WTC11 (cell line): Measurements from ENCODE around the gene C5orf58.

Experiments
- ATF2 ChIP-seq: sonication (generic); formaldehyde crosslinking; IDR thresholded peaks from 2 replicates; pipeline ENCODE4 v1.8.1; 2022; ENCODE audit warnings: low read depth, missing genetic modification reagents, borderline replicate concordance
- ATF3 ChIP-seq: sonication (generic); formaldehyde crosslinking; conservative IDR thresholded peaks from 2 replicates; pipeline ENCODE4 v1.8.1; 2022; ENCODE audit warnings: mild to moderate bottlenecking, missing genetic modification reagents
- CREM ChIP-seq: sonication (generic); formaldehyde crosslinking; IDR thresholded peaks from 2 replicates; pipeline ENCODE4 v1.8.1; 2022; ENCODE audit warnings: mild to moderate bottlenecking, missing genetic modification reagents, moderate library complexity
- CTCF ChIP-seq: fragments of 200-600 bp; IDR thresholded peaks from 2 replicates; pipeline ENCODE4 v1.8.0; 2022; ENCODE audit warnings: antibody characterized with exemption
- ESRRA ChIP-seq: sonication (generic); formaldehyde crosslinking; IDR thresholded peaks from 2 replicates; pipeline ENCODE4 v1.8.1; 2022; ENCODE audit warnings: mild to moderate bottlenecking, missing genetic modification reagents, borderline replicate concordance
- HMGXB4 ChIP-seq: sonication (generic); formaldehyde crosslinking; IDR thresholded peaks from 2 replicates; pipeline ENCODE4 v1.8.1; 2023; ENCODE audit warnings: mild to moderate bottlenecking, moderate library complexity, missing genetic modification reagents
- KAT7 ChIP-seq: sonication (generic); formaldehyde crosslinking; IDR thresholded peaks from 2 replicates; pipeline ENCODE4 v1.8.1; 2023; ENCODE audit warnings: missing genetic modification reagents, mild to moderate bottlenecking, borderline replicate concordance
- NR3C1 ChIP-seq: sonication (generic); formaldehyde crosslinking; conservative IDR thresholded peaks from 2 replicates; pipeline ENCODE4 v1.8.1; 2023; ENCODE audit warnings: low read depth, mild to moderate bottlenecking, missing genetic modification reagents
- RELA ChIP-seq: sonication (generic); formaldehyde crosslinking; IDR thresholded peaks from 2 replicates; pipeline ENCODE4 v1.8.1; 2022; ENCODE audit warnings: missing genetic modification reagents, mild to moderate bottlenecking, borderline replicate concordance
- TEAD4 ChIP-seq: sonication (generic); formaldehyde crosslinking; IDR thresholded peaks from 2 replicates; pipeline ENCODE4 v1.8.0; 2022; ENCODE audit warnings: mild to moderate bottlenecking, missing genetic modification reagents
- USF2 ChIP-seq: sonication (generic); formaldehyde crosslinking; IDR thresholded peaks from 2 replicates; pipeline ENCODE4 v1.8.1; 2023; ENCODE audit warnings: mild to moderate bottlenecking, missing genetic modification reagents, moderate library complexity
- ZNF219 ChIP-seq: sonication (generic); formaldehyde crosslinking; IDR thresholded peaks from 2 replicates; pipeline ENCODE4 v1.8.0; 2023; ENCODE audit warnings: missing genetic modification reagents, mild to moderate bottlenecking, borderline replicate concordance
- ZNF512 ChIP-seq: sonication (generic); formaldehyde crosslinking; IDR thresholded peaks from 2 replicates; pipeline ENCODE4 v1.8.1; 2022; ENCODE audit warnings: missing genetic modification reagents, borderline replicate concordance

GRCh38 chr5:170285181-170285580, 52.4 kb downstream of the C5orf58 start:
- TF ChIP-seq TEAD4 (CRISPR knock-in tag) (no peak), CTCF (no peak), ATF3 (CRISPR knock-in tag) (no peak), RELA (CRISPR knock-in tag) (no peak), ZNF219 (no peak), ESRRA (CRISPR knock-in tag) (no peak), NR3C1 (CRISPR knock-in tag) (no peak), USF2 (CRISPR knock-in tag) (no peak), ATF2 (CRISPR knock-in tag) (no peak), CREM (CRISPR knock-in tag) (no peak), ZNF512 (CRISPR knock-in tag) (no peak), KAT7 (CRISPR knock-in tag) (no peak), HMGXB4 (CRISPR knock-in tag) (no peak)
